Fibroblast of pulmonary artery (primary cell): ENCODE data around the gene APOA1.

Experiments used
- DNase-seq: peaks from one replicate; pipeline ENCODE4 v3.0.0-alpha.2; 2010; ENCODE audit warnings: low read depth
- H3K4me3 ChIP-seq: replicated peaks from 2 replicates; pipeline ENCODE4 v1.5.1; 2011; ENCODE audit warnings: low read depth, mild to moderate bottlenecking, control low read depth, low read length, moderate library complexity
- CTCF ChIP-seq: IDR thresholded peaks from 2 replicates; pipeline ENCODE4 v1.5.1; 2011; ENCODE audit warnings: mild to moderate bottlenecking, control low read depth, low read length, inconsistent platforms; ENCODE audit errors: missing control alignments

APOA1 gene

GRCh38 chr11:116837231-116838091 lies at the start of gene APOA1:
APOA1 (minus strand) TSS chr11:116837622; CDS start chr11:116837387, 235 bp downstream.
- TF ChIP-seq CTCF = no peak
- no peak within 1 kb of the TSS for H3K4me3 ChIP-seq
- peak; percentile 57 for DNase-seq

GRCh38 chr11:116885951-116886655 lies 48.7 kb upstream of the APOA1 start:
- no peak for TF ChIP-seq CTCF
- peak; percentile 40 for DNase-seq
- H3K4me3 ChIP-seq = no peak overlapping the region

- H3K4me3 ChIP-seq = no peak overlapping the region
- TF ChIP-seq CTCF = no peak
- peak; percentile 13 for DNase-seq
These were observed 45.0 kb upstream of the APOA1 start for GRCh38 chr11:116882386-116882785.

GRCh38 chr11:116881143-116881542 lies 43.7 kb upstream of the APOA1 start:
- TF ChIP-seq CTCF = no peak
- DNase-seq = no peak

GRCh38 chr11:116879800-116880625 lies 42.6 kb upstream of the APOA1 start:
- DNase-seq = peak; percentile 88
- H3K4me3 ChIP-seq = no peak overlapping the region
- TF ChIP-seq CTCF = peak; percentile 86

More at GRCh38 chr11:116881143-116881542, 43.7 kb upstream of the APOA1 start:
- H3K4me3 ChIP-seq = no peak overlapping the region

GRCh38 chr11:116876656-116877055 lies 39.2 kb upstream of the APOA1 start:
- no peak for TF ChIP-seq CTCF
- DNase-seq = no peak
- H3K4me3 ChIP-seq = no peak overlapping the region
